Measurements from ENCODE around the gene MME.

GRCh38 chr3:155182467-155182866 lies 102.3 kb downstream of the MME start:
- no peak for TF ChIP-seq GTF2F1 (IDR thresholded peaks at IDR 0.05; ENCODE audit: borderline replicate concordance, low read depth, low read length)
- no peak for TF ChIP-seq SRF (IDR thresholded peaks at IDR 0.05; ENCODE audit: low read depth, low read length)
- TF ChIP-seq CTCF (IDR thresholded peaks at IDR 0.05; ENCODE audit: control extremely low read depth in 1 of 3, insufficient read depth in 1 of 3, low read depth in 1 of 3, low read length in 3 of 3): no peak
- TF ChIP-seq SP2 (IDR thresholded peaks at IDR 0.05; ENCODE audit: low read length): no peak
- TF ChIP-seq POLR2AphosphoS5 (IDR thresholded peaks at IDR 0.05; ENCODE audit: low read depth, low read length): no peak
- TF ChIP-seq TCF12 (IDR thresholded peaks at IDR 0.05; ENCODE audit: low read depth, low read length): no peak
- TF ChIP-seq TBP (IDR thresholded peaks at IDR 0.05; ENCODE audit: low read depth, low read length): no peak
- TF ChIP-seq JUN (IDR thresholded peaks at IDR 0.05; ENCODE audit: low read depth, low read length): no peak

Measured in H1 (cell line).